Uterus (tissue), 4 donors: Measurements from ENCODE around the gene FMNL2. TPM values are rescaled to one million over a fixed set of nuclear protein-coding genes. Genes with fewer than 3 reads are reported as not detected.
A peak's percentile ranks its signal among the peaks of the same experiment; 100 is the strongest.
"Not testable (repeated sequence)": the region's sequence is repeated elsewhere in the genome, so short reads cannot be mapped to it uniquely, and the experiment has no call there.

Source experiments
- DNase-seq, 2 donors: peaks; one replicate each; pipeline ENCODE4 v3.0.0-alpha.2; 2019 to 2020
- H3K27ac ChIP-seq, 2 donors: fragments of 200-600 bp; sonication (generic); 1 replicate in 1 of 2; 2 replicates in 1 of 2; pipeline ENCODE4 v1.5.1; 2016 to 2018
- H3K27me3 ChIP-seq, 2 donors: fragments of 200-600 bp; sonication (generic); one replicate each; pipeline ENCODE4 v1.5.1; 2018 to 2019; ENCODE audit warnings: control low read depth in 1 of 2
- H3K36me3 ChIP-seq, 2 donors: fragments of 200-600 bp; sonication (generic); one replicate each; pipeline ENCODE4 v1.5.1; 2019; ENCODE audit warnings: control low read depth in 1 of 2
- H3K4me1 ChIP-seq, 2 donors: fragments of 200-600 bp; sonication (generic); one replicate each; pipeline ENCODE4 v1.5.1; 2018 to 2019; ENCODE audit warnings: control low read depth in 1 of 2
- H3K4me3 ChIP-seq, 2 donors: fragments of 200-600 bp; sonication (generic); 1 replicate in 1 of 2; 2 replicates in 1 of 2; pipeline ENCODE4 v1.5.1; 2018 to 2019; ENCODE audit warnings: mild to moderate bottlenecking in 1 of 2
- H3K9me3 ChIP-seq, 2 donors: fragments of 200-600 bp; sonication (generic); one replicate each; pipeline ENCODE4 v1.5.1; 2019; ENCODE audit warnings: control low read depth in 1 of 2
- CTCF ChIP-seq, 4 experiments: fragments of 200-600 bp in 2 of 4; fragments of 450-650 bp in 2 of 4; sonication (generic) in 2 of 4; IDR thresholded peaks; one replicate each; pipeline ENCODE4 v1.5.1; 2016 to 2019; ENCODE audit warnings: antibody characterized with exemption in 4 of 4, mild to moderate bottlenecking in 2 of 4, moderate library complexity in 1 of 4
- POLR2A ChIP-seq, 2 donors: fragments of 450-650 bp; IDR thresholded peaks; one replicate each; pipeline ENCODE4 v1.6.1; 2016; ENCODE audit warnings: antibody characterized with exemption in 2 of 2, mild to moderate bottlenecking in 1 of 2, moderate library complexity in 1 of 2
- intact Hi-C: fragments of 100-400 bp; cut with DNase I; formaldehyde crosslinking; loops from one replicate; pipeline ENCODE4 v1.15.1; 2023; ENCODE audit warnings: low total_unique reads
- total RNA-seq, 4 donors: library from RNA; depleted of rRNA in 3 of 4; stranded (reverse); fragments of >200 nt in 3 of 4; gene quantifications; one replicate each; pipeline versions ENCODE4 v1.1.0 to v1.2.4, GENCODE V29; 2014 to 2023
- donor health status: DM: yes; HTN: yes; CAD: no.

The FMNL2 gene
- total RNA-seq, 4 donors from 2014 or later = 10.0 to 66.9 (median 33.4) TPM

DNA sequence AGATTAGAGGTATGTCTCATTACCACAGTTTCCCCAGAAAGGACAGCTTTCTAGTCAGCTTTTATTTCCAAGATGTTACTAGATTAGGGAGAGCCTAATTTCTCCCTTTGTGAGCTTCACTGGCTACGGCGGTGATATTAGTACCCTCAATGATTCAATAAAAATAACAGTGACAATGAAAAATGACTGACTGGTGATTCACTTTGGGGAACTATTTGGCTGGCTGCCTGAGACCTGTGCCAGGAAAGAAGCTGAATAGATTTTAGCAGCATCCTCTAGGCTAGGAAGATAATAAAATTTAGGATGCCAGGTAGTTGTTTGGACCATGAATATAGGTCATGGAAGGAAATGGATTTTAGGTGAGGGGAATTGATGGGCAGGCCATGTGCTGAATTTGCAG is 178.7 kb downstream of the FMNL2 start:
- intact Hi-C loops = no loop called here
- H3K27ac ChIP-seq = no peak overlapping the region
- no peak overlapping the region for H3K4me3 ChIP-seq
- no peaks in the 10 kb centered on the region for H3K36me3 ChIP-seq
- no peak for TF ChIP-seq CTCF (IDR thresholded peaks at IDR 0.05)
- TF ChIP-seq POLR2A (IDR thresholded peaks at IDR 0.05) = no peak
- no peaks in the 10 kb centered on the region for H3K9me3 ChIP-seq
- H3K27me3 ChIP-seq = no peaks in the 10 kb centered on the region
- H3K4me1 ChIP-seq = no peaks in the 10 kb centered on the region
- peak in 1 of 2 donors; percentile 26 for DNase-seq

DNA sequence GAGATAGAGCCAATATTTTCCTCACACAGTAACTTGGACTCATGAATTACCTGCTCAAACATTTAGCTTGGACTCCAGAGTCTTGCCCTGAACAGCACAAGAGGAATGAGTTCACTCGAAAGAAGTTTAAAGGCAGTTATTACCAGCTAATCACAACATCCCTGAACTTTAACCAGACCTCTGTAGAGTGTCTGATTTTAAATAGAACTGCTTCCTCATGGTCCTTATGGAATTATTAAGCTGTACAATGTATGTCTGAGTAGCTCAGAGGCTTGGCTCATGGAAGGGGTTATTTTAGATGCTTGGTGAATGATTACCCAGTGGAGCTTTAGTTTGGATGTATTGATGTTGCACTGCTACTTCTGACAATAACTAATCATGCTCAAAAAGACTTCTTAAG is 183.1 kb downstream of the FMNL2 start:
- DNase-seq = no peak
- H3K9me3 ChIP-seq = no peaks in the 10 kb centered on the region

DNA sequence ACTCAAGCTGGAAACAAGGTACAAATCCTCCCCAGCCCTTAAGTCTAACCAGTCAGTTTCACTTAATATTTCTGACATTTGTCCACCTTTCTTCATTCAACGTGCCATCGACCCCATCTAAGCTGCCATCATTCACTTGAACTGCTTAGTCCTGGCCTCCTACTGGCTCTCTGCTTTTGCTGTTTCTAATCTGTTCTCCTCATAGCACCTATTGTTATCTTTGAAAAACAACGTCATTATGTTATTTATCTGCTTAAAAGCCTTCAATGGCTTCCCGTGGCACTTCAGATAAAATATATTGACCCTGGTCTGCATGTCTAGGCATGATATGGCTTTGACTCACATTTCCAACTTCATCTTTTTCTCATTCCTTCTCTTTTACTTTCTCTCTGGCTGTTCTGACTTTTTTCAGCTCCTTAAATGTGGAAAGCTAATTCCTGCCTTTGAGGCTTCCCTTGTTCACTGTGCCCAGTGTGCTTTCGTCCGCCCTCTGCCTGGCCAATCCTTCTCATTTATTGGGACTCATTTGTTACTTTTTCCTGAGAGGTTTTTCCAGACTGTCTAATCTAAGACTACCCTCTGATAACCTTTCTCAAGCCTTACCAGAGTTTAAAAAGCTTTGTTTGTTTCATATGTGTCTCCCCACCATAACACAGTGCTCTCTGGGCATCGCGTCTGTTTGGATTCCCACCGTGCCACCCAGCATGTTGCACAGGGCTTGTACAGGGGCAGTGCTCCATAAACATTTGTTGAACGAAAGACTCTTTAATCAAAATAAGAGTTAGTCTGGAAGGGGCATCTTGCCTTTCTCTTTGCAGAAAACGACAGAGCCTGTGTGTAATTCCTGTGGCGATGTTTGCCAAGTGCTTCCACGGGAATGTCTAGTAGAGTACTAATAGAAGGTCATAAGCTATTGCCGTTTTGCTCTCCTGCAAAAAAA is 183.9 kb downstream of the FMNL2 start:
- Histone ChIP-seq H3K36me3 (no peaks in the 10 kb centered on the region), H3K4me3 (no peak overlapping the region), H3K27me3 (no peaks in the 10 kb centered on the region), H3K4me1 (no peaks in the 10 kb centered on the region), H3K27ac (no peak overlapping the region), H3K9me3 (no peaks in the 10 kb centered on the region)
- intact Hi-C loops = no loop called here
- TF ChIP-seq CTCF (IDR thresholded peaks at IDR 0.05) (no peak), POLR2A (IDR thresholded peaks at IDR 0.05) (no peak)
- DNase-seq = no peak

More for the DNA sequence above, 183.1 kb downstream of the FMNL2 start:
- TF ChIP-seq CTCF (IDR thresholded peaks at IDR 0.05) (no peak), POLR2A (IDR thresholded peaks at IDR 0.05) (no peak)
- no peak overlapping the region for H3K27ac ChIP-seq
- H3K27me3 ChIP-seq = no peaks in the 10 kb centered on the region
- H3K4me1 ChIP-seq = no peaks in the 10 kb centered on the region
- intact Hi-C loops = no loop called here
- H3K36me3 ChIP-seq = no peaks in the 10 kb centered on the region
- no peak overlapping the region for H3K4me3 ChIP-seq

DNA sequence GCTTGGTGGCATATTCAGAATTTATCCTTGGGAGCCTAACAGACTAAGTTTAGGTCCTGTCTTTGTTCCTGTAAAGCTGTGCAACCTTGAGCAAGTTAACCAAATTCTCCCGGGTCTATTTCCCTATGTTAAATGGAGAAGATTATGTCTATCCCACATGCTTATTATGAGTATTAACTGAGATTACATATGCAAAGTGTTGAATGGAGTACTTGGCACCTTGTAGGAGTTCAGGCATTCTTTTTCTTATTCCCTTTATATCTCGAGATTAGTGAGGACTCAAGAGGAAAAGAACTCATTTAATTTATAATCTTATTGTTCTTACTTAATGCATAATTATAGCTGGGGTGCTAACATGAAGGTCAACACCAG is 184.6 kb downstream of the FMNL2 start:
- no peak for TF ChIP-seq CTCF (IDR thresholded peaks at IDR 0.05)
- no peak for TF ChIP-seq POLR2A (IDR thresholded peaks at IDR 0.05)
- intact Hi-C loops = no loop called here
- Histone ChIP-seq H3K27me3 (no peaks in the 10 kb centered on the region), H3K36me3 (no peaks in the 10 kb centered on the region), H3K27ac (no peak overlapping the region), H3K9me3 (no peaks in the 10 kb centered on the region), H3K4me1 (no peaks in the 10 kb centered on the region), H3K4me3 (no peak overlapping the region)
- no peak for DNase-seq

DNA sequence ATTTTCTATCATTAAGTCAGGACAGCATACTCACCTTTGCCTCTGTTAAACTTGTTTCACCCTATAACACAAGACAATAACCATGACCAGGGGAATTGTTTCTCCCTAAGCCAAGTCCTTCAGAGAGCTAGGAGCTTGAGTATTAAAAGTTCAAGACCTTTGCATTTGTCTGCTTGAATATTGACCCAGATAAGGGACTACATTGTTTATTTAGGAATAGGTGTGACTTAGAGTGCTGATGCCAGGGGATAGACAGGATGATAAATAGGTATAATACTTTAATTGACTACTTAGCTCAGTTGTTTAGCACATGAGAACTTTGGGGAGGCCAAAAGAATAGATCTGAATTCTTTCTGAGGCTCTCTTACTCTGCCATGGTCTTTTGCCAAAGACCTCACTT is 185.8 kb downstream of the FMNL2 start:
- no peak for TF ChIP-seq POLR2A (IDR thresholded peaks at IDR 0.05)
- TF ChIP-seq CTCF (IDR thresholded peaks at IDR 0.05) = no peak
- no peak overlapping the region for H3K27ac ChIP-seq
- no peaks in the 10 kb centered on the region for H3K36me3 ChIP-seq
- intact Hi-C loops = no loop called here
- H3K4me3 ChIP-seq = no peak overlapping the region
- H3K9me3 ChIP-seq = no peaks in the 10 kb centered on the region
- no peaks in the 10 kb centered on the region for H3K27me3 ChIP-seq
- no peak for DNase-seq
- H3K4me1 ChIP-seq = no peaks in the 10 kb centered on the region

GRCh38 chr2:152522446-152522845 is 187.5 kb downstream of the FMNL2 start:
- H3K9me3 ChIP-seq, H3K27ac ChIP-seq, H3K4me1 ChIP-seq, intact Hi-C loops, H3K4me3 ChIP-seq, H3K36me3 ChIP-seq, H3K27me3 ChIP-seq, DNase-seq: not testable (repeated sequence)
